Small intestine (tissue), 7 donors: ENCODE results near the gene KLHDC4. TPM values are rescaled to one million over a fixed set of nuclear protein-coding genes. Genes with fewer than 3 reads are reported as not detected.
"Not testable (repeated sequence)": the region's sequence is repeated elsewhere in the genome, so short reads cannot be mapped to it uniquely, and the experiment has no call there.

Experiments
- DNase-seq, 2 donors: peaks; one replicate each; pipeline versions ENCODE4 v3.0.0 to v3.0.0-alpha.2; 2013
- FAIRE-seq: peaks from 2 replicates; lab custom pipeline; 2012; peaks lifted over from hg19 to GRCh38; lab: Jason Lieb, UNC
- H3K27ac ChIP-seq, 3 donors: one replicate each; pipeline ENCODE4 v1.5.1; 2013; ENCODE audit warnings: low read length in 2 of 3, mild to moderate bottlenecking in 2 of 3, control low read depth in 1 of 3, inconsistent platforms in 1 of 3, low read depth in 1 of 3, moderate library complexity in 1 of 3
- H3K27me3 ChIP-seq, 3 donors: one replicate each; pipeline ENCODE4 v1.6.1; 2013; ENCODE audit warnings: low read length in 3 of 3, inconsistent platforms in 1 of 3; ENCODE audit not compliant: control insufficient read depth in 3 of 3, insufficient read depth in 3 of 3
- H3K36me3 ChIP-seq, 3 donors: one replicate each; pipeline ENCODE4 v1.6.1; 2013; ENCODE audit warnings: low read length in 3 of 3, inconsistent platforms in 1 of 3, low read depth in 1 of 3, mild to moderate bottlenecking in 1 of 3, moderate library complexity in 1 of 3; ENCODE audit not compliant: control insufficient read depth in 3 of 3, insufficient read depth in 2 of 3
- H3K4me1 ChIP-seq, 3 donors: one replicate each; pipeline ENCODE4 v1.6.1; 2013; ENCODE audit warnings: low read length in 2 of 3, inconsistent platforms in 1 of 3, low read depth in 1 of 3, mild to moderate bottlenecking in 1 of 3, moderate library complexity in 1 of 3; ENCODE audit not compliant: control insufficient read depth in 3 of 3, insufficient read depth in 2 of 3
- H3K4me3 ChIP-seq, 3 donors: one replicate each; pipeline ENCODE4 v1.5.1; 2013; ENCODE audit warnings: low read length in 3 of 3, control low read depth in 1 of 3, inconsistent platforms in 1 of 3, low read depth in 1 of 3, mild to moderate bottlenecking in 1 of 3, moderate library complexity in 1 of 3
- H3K9me3 ChIP-seq, 2 donors: one replicate each; pipeline ENCODE4 v1.6.1; 2013; ENCODE audit warnings: low read depth in 1 of 2, low read length in 1 of 2; ENCODE audit not compliant: control insufficient read depth in 2 of 2, insufficient read depth in 1 of 2
- WGBS, 3 donors: extraction: QIAGEN DNeasy Blood & Tissue Kit; methylation state at CpG; one replicate each; pipeline ENCODE4 v1.1.7; 2013; 5-methylcytosine and 5-hydroxymethylcytosine counted together
- polyA plus RNA-seq, 4 donors: library from polyadenylated mRNA; stranded (reverse) in 3 of 4; unstranded in 1 of 4; fragments of 200-250 nt in 3 of 4; fragments of 120-200 nt in 1 of 4; gene quantifications; one replicate each; pipeline versions ENCODE4 v1.2.1 to v1.2.3, GENCODE V29; 2013
- donor health status: healthy with polysubstance abuse.
- donor health status: control.
- donor health status: control.
- donor health status: Bipolar disorder and iron deficiency.
- donor health status: healthy.

Gene KLHDC4
- polyA plus RNA-seq, 4 donors: 25.9 to 35.1 (median 29.9) TPM

- FAIRE-seq (no peak), DNase-seq (peak in 1 of 2 donors; percentile 12)
- Histone ChIP-seq H3K27ac (peak overlapping the region in 1 of 3 donors; percentile 82), H3K9me3 (no peaks in the 10 kb centered on the region), H3K4me3 (no peak overlapping the region), H3K4me1 (peaks cover 2 to 21% (median 4%) of the 10 kb centered on the region in 3 donors), H3K36me3 (no peaks in the 10 kb centered on the region), H3K27me3 (no peaks in the 10 kb centered on the region)
- 65 to 75% (median 68%) methylated on average over 10 of the region's 10 CpGs for WGBS, 3 donors
These were observed 14.7 kb upstream of the KLHDC4 start for GRCh38 chr16:87780385-87780989.

GRCh38 chr16:87778830-87779579 is 13.2 kb upstream of the KLHDC4 start:
- Histone ChIP-seq H3K27me3 (no peaks in the 10 kb centered on the region), H3K9me3 (no peaks in the 10 kb centered on the region), H3K27ac (peak overlapping the region in 2 of 3 donors; percentile 29 to 72), H3K4me3 (no peak overlapping the region), H3K4me1 (peaks cover 2 to 16% (median 4%) of the 10 kb centered on the region in 3 donors), H3K36me3 (no peaks in the 10 kb centered on the region)
- WGBS, 3 donors: 25 to 29% (median 28%) methylated on average over 38 to 41 of the region's 41 CpGs
- no peak for FAIRE-seq
- peak; percentile 84 to 96 for DNase-seq

DNA sequence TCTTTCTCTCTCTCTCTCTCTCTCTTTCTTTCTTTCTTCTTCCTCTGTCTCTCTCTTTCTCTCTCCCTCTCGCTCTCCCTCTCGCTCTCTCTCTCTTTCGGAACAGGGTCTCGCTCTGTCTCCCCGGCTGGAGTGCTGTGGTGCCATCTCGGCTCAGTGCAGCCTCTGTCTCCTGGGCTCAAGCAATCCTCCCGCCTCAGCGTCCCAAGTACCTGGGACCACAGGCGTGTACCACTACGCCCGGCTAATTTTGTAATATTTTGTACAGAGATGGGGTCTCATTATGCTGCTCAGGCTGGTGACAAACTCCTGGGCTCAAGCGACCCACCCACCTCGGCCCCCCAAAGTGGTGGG is 12.7 kb upstream of the KLHDC4 start:
- no peaks in the 10 kb centered on the region for H3K27me3 ChIP-seq
- H3K36me3 ChIP-seq: no peaks in the 10 kb centered on the region
- H3K4me3 ChIP-seq: no peak overlapping the region
- peak overlapping the region in 2 of 3 donors; percentile 29 to 72 for H3K27ac ChIP-seq
- no peaks in the 10 kb centered on the region for H3K9me3 ChIP-seq
- FAIRE-seq (no peak), DNase-seq (no peak)
- peaks cover 2 to 16% (median 4%) of the 10 kb centered on the region in 3 donors for H3K4me1 ChIP-seq
- WGBS, 3 donors: 88 to 93% (median 89%) methylated on average over 13 of the region's 13 CpGs

- not testable (repeated sequence) for DNase-seq, H3K4me3 ChIP-seq, FAIRE-seq, H3K9me3 ChIP-seq, H3K36me3 ChIP-seq, H3K27me3 ChIP-seq
- H3K4me1 ChIP-seq: peaks cover 0 to 14% (median 4%) of the 10 kb centered on the region in 3 donors
- peak overlapping the region in 1 of 3 donors; percentile 68 for H3K27ac ChIP-seq
- WGBS, 3 donors: 83 to 88% (median 85%) methylated on average over 16 of the region's 16 CpGs
These were observed 8.1 kb upstream of the KLHDC4 start for GRCh38 chr16:87773836-87774235.

GRCh38 chr16:87767456-87767855 is 1.7 kb upstream of the KLHDC4 start:
- 55 to 80% (median 74%) methylated on average over 4 of the region's 4 CpGs for WGBS, 3 donors
- not testable (repeated sequence) for FAIRE-seq
- H3K36me3 ChIP-seq: peaks cover 0 to 13% (median 3%) of the 10 kb centered on the region in 3 donors

GRCh38 chr16:87766485-87766797 is 655 bp upstream of the KLHDC4 start:
- peaks cover 0 to 9% (median 6%) of the 10 kb centered on the region in 3 donors for H3K4me1 ChIP-seq
- peak overlapping the region in 2 of 3 donors; percentile 93 to 96 for H3K27ac ChIP-seq
- peaks cover 0 to 23% (median 3%) of the 10 kb centered on the region in 3 donors for H3K36me3 ChIP-seq
- no peak for DNase-seq
- no peaks in the 10 kb centered on the region for H3K9me3 ChIP-seq
- peak overlapping the region; percentile 78 to 98 (median 93) for H3K4me3 ChIP-seq
- H3K27me3 ChIP-seq: no peaks in the 10 kb centered on the region
- WGBS, 3 donors: 40 to 45% (median 41%) methylated on average over 17 of the region's 17 CpGs
- no peak for FAIRE-seq

More at GRCh38 chr16:87767456-87767855, 1.7 kb upstream of the KLHDC4 start:
- H3K27me3 ChIP-seq, H3K9me3 ChIP-seq, H3K4me3 ChIP-seq, DNase-seq, H3K27ac ChIP-seq, H3K4me1 ChIP-seq: not testable (repeated sequence)

DNA sequence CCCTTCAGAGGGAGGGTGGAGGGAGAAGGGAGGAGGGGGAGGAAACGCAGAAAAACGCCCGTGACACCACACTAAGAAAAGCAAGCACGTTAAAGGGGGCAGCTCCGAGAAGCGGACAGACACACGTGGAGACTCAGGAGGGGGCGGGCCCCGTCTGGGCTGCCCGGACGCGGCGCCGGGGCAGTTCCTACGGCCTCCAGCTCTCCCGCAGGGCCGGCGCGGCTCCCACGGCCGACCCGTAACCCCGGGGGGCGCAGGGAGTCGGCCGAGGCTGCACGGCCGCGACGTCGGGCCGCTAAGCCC is 362 bp downstream of the KLHDC4 start:
- Histone ChIP-seq H3K4me1 (peaks cover 0 to 9% (median 6%) of the 10 kb centered on the region in 3 donors), H3K4me3 (peak overlapping the region; percentile 78 to 98 (median 93)), H3K36me3 (peaks cover 3 to 28% (median 3%) of the 10 kb centered on the region in 3 donors), H3K9me3 (no peaks in the 10 kb centered on the region), H3K27ac (peak overlapping the region; percentile 76 to 96 (median 93)), H3K27me3 (no peaks in the 10 kb centered on the region)
- DNase-seq (no peak), FAIRE-seq (no peak)
- WGBS, 3 donors: 0 to 1% (median 0%) methylated on average over 18 to 32 of the region's 32 CpGs

- Histone ChIP-seq H3K27me3 (no peaks in the 10 kb centered on the region), H3K9me3 (no peaks in the 10 kb centered on the region), H3K27ac (peak overlapping the region in 1 of 3 donors; percentile 96), H3K36me3 (peaks cover 3 to 28% (median 3%) of the 10 kb centered on the region in 3 donors), H3K4me3 (peak overlapping the region; percentile 78 to 98 (median 93)), H3K4me1 (peaks cover 0 to 9% (median 6%) of the 10 kb centered on the region in 3 donors)
- FAIRE-seq (no peak), DNase-seq (peak; percentile 14 to 27)
- 11 to 26% (median 13%) methylated on average over 14 of the region's 14 CpGs for WGBS, 3 donors
These were observed 950 bp downstream of the KLHDC4 start for GRCh38 chr16:87764600-87765472.
